Osteoblast (primary cell): ENCODE data around the gene BTN1A1. TPM values are rescaled to one million over a fixed set of nuclear protein-coding genes. Genes with fewer than 3 reads are reported as not detected.
"Not testable (repeated sequence)": the region's sequence is repeated elsewhere in the genome, so short reads cannot be mapped to it uniquely, and the experiment has no call there.

Experiments
- DNase-seq: peaks from one replicate; pipeline ENCODE4 v3.0.0; 2011; ENCODE audit warnings: low spot score, mixed read lengths; ENCODE audit not compliant: insufficient read length; ENCODE audit errors: missing footprints
- H2AFZ ChIP-seq: 2 replicates; pipeline ENCODE4 v1.6.0; 2011; ENCODE audit warnings: mild to moderate bottlenecking, low read length
- H3K27ac ChIP-seq: 2 replicates; pipeline ENCODE4 v1.5.1; 2011; ENCODE audit warnings: mild to moderate bottlenecking, low read depth, low read length, moderate library complexity
- H3K27me3 ChIP-seq: 2 replicates; pipeline ENCODE4 v1.6.0; 2012; ENCODE audit warnings: mild to moderate bottlenecking, control low read depth, inconsistent platforms, low read length, moderate library complexity; ENCODE audit not compliant: insufficient read depth
- H3K36me3 ChIP-seq: 2 replicates; pipeline ENCODE4 v1.5.1; 2011; ENCODE audit warnings: mild to moderate bottlenecking, low read length, control low read depth, moderate library complexity; ENCODE audit not compliant: insufficient read depth
- H3K4me1 ChIP-seq: 2 replicates; pipeline ENCODE4 v1.5.1; 2011; ENCODE audit warnings: mild to moderate bottlenecking, low read length, control low read depth, moderate library complexity; ENCODE audit not compliant: insufficient read depth
- H3K4me2 ChIP-seq: 2 replicates; pipeline ENCODE4 v1.6.0; 2011; ENCODE audit warnings: mild to moderate bottlenecking, low read length; ENCODE audit not compliant: insufficient read depth
- H3K4me3 ChIP-seq: fragments of 200-600 bp; sonication (generic); 3 replicates; pipeline ENCODE4 v1.5.1; 2012; ENCODE audit warnings: mild to moderate bottlenecking, low read length, inconsistent platforms; ENCODE audit not compliant: insufficient read depth
- H3K79me2 ChIP-seq: 2 replicates; pipeline ENCODE4 v1.6.0; 2012; ENCODE audit warnings: mild to moderate bottlenecking, low read length, control low read depth, inconsistent platforms; ENCODE audit not compliant: insufficient read depth
- H3K9me3 ChIP-seq: 2 replicates; pipeline ENCODE4 v1.5.1; 2011; ENCODE audit warnings: low read depth, low read length, control low read depth
- H4K20me1 ChIP-seq: 2 replicates; pipeline ENCODE4 v1.6.0; 2012; ENCODE audit warnings: mild to moderate bottlenecking, low read length, control low read depth; ENCODE audit not compliant: insufficient read depth
- total RNA-seq: library from RNA; depleted of rRNA; stranded (reverse); fragments of >200 nt; gene quantifications from 2 replicates; pipeline ENCODE4 v1.2.3, GENCODE V29; 2012
- TF ChIP-seq, protein P1 (sequence below): IDR thresholded peaks from 2 replicates; pipeline ENCODE4 v1.5.1; 2011; ENCODE audit warnings: mild to moderate bottlenecking, low read depth, low read length, moderate library complexity; ENCODE audit errors: extremely low read depth

Gene BTN1A1
- total RNA-seq, 1 donor, result under 0.01 TPM

DNA sequence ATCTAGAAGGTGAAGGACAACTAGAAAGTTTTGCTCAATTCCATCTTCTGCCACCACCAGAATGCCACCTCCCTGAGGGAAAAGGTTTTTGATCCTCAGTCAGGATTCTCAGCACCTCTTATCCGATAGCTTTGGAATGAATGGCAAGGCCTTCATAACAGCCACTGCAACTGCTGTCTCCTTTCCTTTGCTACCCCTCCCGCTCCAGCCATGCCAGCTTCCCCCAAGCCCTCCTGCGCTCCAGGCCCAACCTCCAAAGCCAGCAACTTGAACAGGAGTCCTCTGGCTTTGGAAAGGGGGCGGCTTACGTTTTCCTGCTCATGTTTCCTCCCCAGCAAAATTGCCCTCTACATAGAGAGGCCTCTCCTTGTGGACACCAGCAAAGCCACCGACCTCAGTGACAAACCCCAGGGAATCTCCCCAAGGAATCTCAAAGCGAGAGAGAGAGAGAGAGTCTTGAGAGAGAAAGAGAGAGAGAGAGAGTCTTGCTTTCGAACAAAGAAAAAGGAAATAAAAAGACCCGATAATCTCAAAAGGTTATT, 42.8 kb upstream of the BTN1A1 start:
- peaks cover 16% of the 10 kb centered on the region for H4K20me1 ChIP-seq
- no peaks in the 10 kb centered on the region for H3K9me3 ChIP-seq
- TF ChIP-seq, protein P1, sequence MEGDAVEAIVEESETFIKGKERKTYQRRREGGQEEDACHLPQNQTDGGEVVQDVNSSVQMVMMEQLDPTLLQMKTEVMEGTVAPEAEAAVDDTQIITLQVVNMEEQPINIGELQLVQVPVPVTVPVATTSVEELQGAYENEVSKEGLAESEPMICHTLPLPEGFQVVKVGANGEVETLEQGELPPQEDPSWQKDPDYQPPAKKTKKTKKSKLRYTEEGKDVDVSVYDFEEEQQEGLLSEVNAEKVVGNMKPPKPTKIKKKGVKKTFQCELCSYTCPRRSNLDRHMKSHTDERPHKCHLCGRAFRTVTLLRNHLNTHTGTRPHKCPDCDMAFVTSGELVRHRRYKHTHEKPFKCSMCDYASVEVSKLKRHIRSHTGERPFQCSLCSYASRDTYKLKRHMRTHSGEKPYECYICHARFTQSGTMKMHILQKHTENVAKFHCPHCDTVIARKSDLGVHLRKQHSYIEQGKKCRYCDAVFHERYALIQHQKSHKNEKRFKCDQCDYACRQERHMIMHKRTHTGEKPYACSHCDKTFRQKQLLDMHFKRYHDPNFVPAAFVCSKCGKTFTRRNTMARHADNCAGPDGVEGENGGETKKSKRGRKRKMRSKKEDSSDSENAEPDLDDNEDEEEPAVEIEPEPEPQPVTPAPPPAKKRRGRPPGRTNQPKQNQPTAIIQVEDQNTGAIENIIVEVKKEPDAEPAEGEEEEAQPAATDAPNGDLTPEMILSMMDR, result no peak
- H2AFZ ChIP-seq, result peak overlapping the region; percentile 93
- H3K4me2 ChIP-seq, result peak overlapping the region; percentile 80
- DNase-seq, result no peak
- H3K4me3 ChIP-seq, result peak overlapping the region; percentile 81
- peaks cover 45% of the 10 kb centered on the region for H3K4me1 ChIP-seq
- no peaks in the 10 kb centered on the region for H3K27me3 ChIP-seq
- peaks cover 26% of the 10 kb centered on the region for H3K36me3 ChIP-seq
- H3K27ac ChIP-seq, result peak overlapping the region; percentile 86
- peaks cover 43% of the 10 kb centered on the region for H3K79me2 ChIP-seq

DNA sequence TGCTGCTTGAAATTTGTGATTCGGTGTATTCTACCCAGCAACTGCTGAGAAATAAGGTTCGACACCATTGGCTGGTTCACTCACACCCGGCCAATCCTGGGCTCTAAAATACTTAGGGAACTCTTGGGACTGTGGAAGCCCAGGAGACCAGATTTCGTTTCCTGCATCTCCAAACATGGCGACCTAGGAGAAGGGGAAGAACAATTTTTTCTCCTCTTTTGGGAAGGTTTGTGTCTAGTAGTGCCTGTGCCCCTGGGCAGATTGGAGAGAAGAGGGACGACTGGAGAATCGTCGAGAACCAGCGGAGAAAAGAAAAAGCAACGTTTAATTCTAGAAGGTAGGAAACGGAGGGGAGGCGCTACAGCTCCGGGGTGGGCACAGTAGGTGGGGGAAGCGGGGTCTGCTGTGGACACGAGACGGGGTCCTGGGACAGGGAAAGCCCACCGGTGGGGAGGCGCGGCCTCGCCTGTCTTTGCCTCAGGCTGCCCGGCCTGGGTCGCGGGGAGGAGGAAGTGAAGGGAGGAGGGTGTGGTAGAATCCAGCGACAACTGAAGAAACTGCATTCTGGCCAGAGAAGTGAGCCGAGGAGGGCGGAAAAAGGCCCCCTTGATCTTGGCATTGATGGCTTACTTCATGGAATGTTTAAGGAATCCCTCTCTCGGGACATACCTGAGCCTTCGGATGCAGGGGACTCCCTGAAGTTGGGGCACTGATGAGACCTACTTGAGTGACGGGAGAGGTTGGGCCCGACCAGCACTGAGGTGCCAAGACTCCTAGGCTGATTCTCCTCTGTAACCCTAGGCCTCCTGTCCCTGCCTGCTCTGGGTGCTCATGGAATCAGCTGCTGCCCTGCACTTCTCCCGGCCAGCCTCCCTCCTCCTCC, 42.1 kb upstream of the BTN1A1 start, which contains the start of gene BTN2A1:
BTN2A1 (plus strand) TSS at position 150 of the 883 bp plus-strand sequence; CDS start at position 832, 682 bp downstream.
- peaks cover 45% of the 10 kb centered on the region for H3K4me1 ChIP-seq
- peak within 1 kb of the TSS; percentile 81 for H3K4me3 ChIP-seq
- H3K27ac ChIP-seq, result peak within 1 kb of the TSS; percentile 86
- TF ChIP-seq, protein P1, result no peak
- DNase-seq, result peak; percentile 96
- peak within 1 kb of the TSS; percentile 80 for H3K4me2 ChIP-seq
- H4K20me1 ChIP-seq, result peaks cover 17% of the 10 kb centered on the region
- peak within 1 kb of the TSS; percentile 93 for H2AFZ ChIP-seq
- peaks cover 50% of the 10 kb centered on the region for H3K79me2 ChIP-seq
- no peaks in the 10 kb centered on the region for H3K27me3 ChIP-seq
- H3K9me3 ChIP-seq, result no peaks in the 10 kb centered on the region
- peaks cover 33% of the 10 kb centered on the region for H3K36me3 ChIP-seq

DNA sequence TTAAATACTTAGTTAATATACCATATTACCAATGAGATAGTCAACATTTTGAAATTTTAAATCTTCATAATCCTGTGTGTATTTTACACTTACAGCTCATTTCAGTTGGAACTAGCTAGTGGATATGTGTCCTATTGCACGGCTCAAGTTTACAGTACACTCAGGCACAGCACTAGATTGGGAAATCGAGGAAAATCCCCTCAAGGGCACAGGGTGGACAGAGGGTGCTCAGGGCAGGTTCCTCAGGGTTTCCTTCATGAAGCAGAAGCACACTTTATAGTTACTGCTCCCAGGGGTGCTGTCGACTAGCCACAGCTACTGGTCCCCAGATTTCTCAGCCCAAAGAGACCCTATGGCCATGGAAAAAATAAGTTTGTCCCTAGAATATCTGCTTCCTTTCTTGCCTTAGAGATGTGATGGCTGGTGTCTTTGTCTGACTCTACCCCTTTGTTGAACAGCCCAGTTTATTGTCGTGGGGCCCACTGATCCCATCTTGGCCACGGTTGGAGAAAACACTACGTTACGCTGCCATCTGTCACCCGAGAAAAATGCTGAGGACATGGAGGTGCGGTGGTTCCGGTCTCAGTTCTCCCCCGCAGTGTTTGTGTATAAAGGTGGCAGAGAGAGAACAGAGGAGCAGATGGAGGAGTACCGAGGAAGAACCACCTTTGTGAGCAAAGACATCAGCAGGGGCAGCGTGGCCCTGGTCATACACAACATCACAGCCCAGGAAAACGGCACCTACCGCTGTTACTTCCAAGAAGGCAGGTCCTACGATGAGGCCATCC, 40.9 kb upstream of the BTN1A1 start:
- Histone ChIP-seq H3K9me3 (no peaks in the 10 kb centered on the region), H4K20me1 (peaks cover 17% of the 10 kb centered on the region), H3K79me2 (peaks cover 54% of the 10 kb centered on the region), H3K36me3 (peaks cover 45% of the 10 kb centered on the region), H2AFZ (no peak overlapping the region), H3K4me1 (peaks cover 43% of the 10 kb centered on the region), H3K27ac (no peak overlapping the region), H3K4me3 (peak overlapping the region; percentile 25), H3K4me2 (peak overlapping the region; percentile 80), H3K27me3 (no peaks in the 10 kb centered on the region)
- TF ChIP-seq, protein P1, result no peak
- DNase-seq, result no peak

DNA sequence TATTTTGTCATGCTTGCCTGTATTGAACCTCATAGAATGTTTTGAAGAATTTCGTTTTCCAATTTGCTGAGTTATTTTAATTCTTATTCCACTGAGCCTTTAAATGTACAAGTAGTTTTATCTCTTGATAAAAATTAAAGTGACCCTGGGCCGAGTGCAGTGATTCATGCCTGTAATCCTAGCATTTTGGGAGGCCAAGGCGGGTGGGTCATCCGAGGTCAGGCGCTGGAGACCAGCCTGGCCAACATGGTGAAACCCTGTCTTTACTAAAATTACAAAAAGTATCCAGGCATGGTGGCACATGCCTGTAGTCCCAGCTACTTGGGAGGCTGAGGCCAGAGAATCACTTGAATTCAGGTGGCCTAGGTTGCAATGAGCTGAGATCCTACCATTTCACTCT, 38.8 kb upstream of the BTN1A1 start:
- Histone ChIP-seq H3K36me3 (peaks cover 66% of the 10 kb centered on the region), H3K4me2 (peak overlapping the region; percentile 46), H4K20me1 (peaks cover 17% of the 10 kb centered on the region), H3K79me2 (peaks cover 54% of the 10 kb centered on the region), H3K4me1 (peaks cover 27% of the 10 kb centered on the region)
- not testable (repeated sequence) for H3K9me3 ChIP-seq, DNase-seq, H3K27ac ChIP-seq, H3K27me3 ChIP-seq, H3K4me3 ChIP-seq, H2AFZ ChIP-seq
